Caco-2 (cell line): ENCODE data around the gene RNF123. TPM values are rescaled to one million over a fixed set of nuclear protein-coding genes. Genes with fewer than 3 reads are reported as not detected.
A peak's percentile ranks its signal among the peaks of the same experiment; 100 is the strongest.

Source experiments
- BruUV-seq: library from RNA; stranded (reverse); fragments of 400-500 nt; replicated peaks from 2 replicates; lab custom pipeline; 2021; lab: Mats Ljungman, UMichigan
- CTCF ChIA-PET: fragments of 300-600 bp; sonication (Branson Sonifier 250); formaldehyde crosslinking; loops from one replicate; lab custom pipeline; 2022; ENCODE audit warnings: antibody characterized with exemption; lab: Charles Lee
- POLR2A ChIA-PET: fragments of 300-600 bp; sonication (Branson Sonifier 250); formaldehyde crosslinking; loops from one replicate; lab custom pipeline; 2022; ENCODE audit warnings: antibody characterized with exemption; lab: Charles Lee
- DNase-seq, 2 experiments: peaks; one replicate each; pipeline versions ENCODE4 v3.0.0 to v3.0.0-alpha.2; 2020 to 2022
- H3K27me3 ChIP-seq: replicated peaks from 2 replicates; pipeline ENCODE4 v1.6.0; 2011; ENCODE audit warnings: low read length; ENCODE audit not compliant: control insufficient read depth, insufficient read depth
- H3K36me3 ChIP-seq: 2 replicates; pipeline ENCODE4 v1.5.1; 2011; ENCODE audit warnings: low read length; ENCODE audit not compliant: control insufficient read depth, insufficient read depth
- H3K4me1 ChIP-seq: fragments of 250-450 bp; sonication (Bioruptor Pico); 2 replicates; pipeline ENCODE4 v1.5.1; 2020; ENCODE audit warnings: mild to moderate bottlenecking
- H3K4me3 ChIP-seq: 2 replicates; pipeline ENCODE4 v1.5.1; 2011; ENCODE audit warnings: low read depth, mild to moderate bottlenecking, control low read depth, low read length
- H3K9me3 ChIP-seq: fragments of 250-450 bp; sonication (Bioruptor Pico); 2 replicates; pipeline ENCODE4 v1.5.1; 2020; ENCODE audit warnings: mild to moderate bottlenecking, moderate library complexity
- H3K27ac Mint-ChIP-seq: one replicate; pipeline ENCODE4 v1.8.0; 2022; ENCODE audit warnings: mixed read lengths; ENCODE audit not compliant: unreplicated experiment
- H3K27me3 Mint-ChIP-seq: one replicate; pipeline ENCODE4 v1.8.0; 2022; ENCODE audit warnings: mixed read lengths; ENCODE audit not compliant: insufficient read depth, unreplicated experiment
- H3K36me3 Mint-ChIP-seq: one replicate; pipeline ENCODE4 v1.8.0; 2022; ENCODE audit warnings: mild to moderate bottlenecking, mixed read lengths; ENCODE audit not compliant: insufficient read depth, unreplicated experiment
- H3K4me1 Mint-ChIP-seq: one replicate; pipeline ENCODE4 v1.8.0; 2022; ENCODE audit warnings: low read depth, mixed read lengths; ENCODE audit not compliant: unreplicated experiment
- H3K4me3 Mint-ChIP-seq: one replicate; pipeline ENCODE4 v1.8.0; 2022; ENCODE audit warnings: mild to moderate bottlenecking, moderate library complexity, mixed read lengths; ENCODE audit not compliant: unreplicated experiment
- H3K9me3 Mint-ChIP-seq: one replicate; pipeline ENCODE4 v1.8.0; 2022; ENCODE audit warnings: mixed read lengths; ENCODE audit not compliant: unreplicated experiment
- CTCF ChIP-seq, 2 experiments: fragments of 200-600 bp in 1 of 2; IDR thresholded peaks; 1 replicate in 1 of 2; 2 replicates in 1 of 2; pipeline versions ENCODE4 v1.5.1 to v1.8.0; 2011 to 2022; ENCODE audit warnings: antibody characterized with exemption in 1 of 2, control low read depth in 1 of 2, inconsistent platforms in 1 of 2, low read depth in 1 of 2, low read length in 1 of 2, mild to moderate bottlenecking in 1 of 2, moderate library complexity in 1 of 2; ENCODE audit not compliant: insufficient read depth in 1 of 2, severe bottlenecking in 1 of 2, unreplicated experiment in 1 of 2
- intact Hi-C: fragments of 100-400 bp; cut with micrococcal nuclease; formaldehyde crosslinking; loops from one replicate; pipeline ENCODE4 v1.10.0; 2022; ENCODE audit not compliant: unreplicated experiment
- total RNA-seq: library from RNA; stranded (reverse); gene quantifications from 2 replicates; pipeline ENCODE4 v1.2.3, GENCODE V29; 2022

RNF123 gene
- total RNA-seq, 1 experiment from 2014 or later = 45.2 TPM

DNA sequence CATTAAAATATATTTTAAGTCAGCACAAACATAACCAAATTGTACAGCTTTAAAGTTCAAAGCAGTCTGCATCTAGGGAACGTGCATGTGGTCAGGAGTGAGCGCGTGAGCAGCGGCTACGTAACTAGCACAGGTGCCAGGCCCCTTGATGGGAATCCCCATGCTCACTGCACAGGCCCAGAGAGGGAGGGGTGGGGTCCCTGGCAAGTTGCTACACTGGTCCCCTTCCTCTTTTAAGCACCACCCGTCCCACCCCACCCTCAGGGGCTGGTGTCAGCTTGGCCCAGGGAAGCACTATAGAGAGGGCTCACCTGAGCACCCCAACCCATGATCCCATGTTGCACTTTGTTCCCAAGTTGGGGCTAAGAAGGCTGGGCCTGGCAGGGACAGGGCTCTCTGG, 35.2 kb downstream of the RNF123 start:
- Histone ChIP-seq H3K36me3 (peaks cover 4% of the 10 kb centered on the region), H3K4me1 (peaks cover 9% of the 10 kb centered on the region), H3K27me3 (no peaks in the 10 kb centered on the region), H3K9me3 (no peaks in the 10 kb centered on the region), H3K4me3 (peak overlapping the region; percentile 99)
- Mint-ChIP-seq H3K9me3 (no peaks in the 10 kb centered on the region), H3K27ac (peak overlapping the region; percentile 92), H3K4me3 (peak overlapping the region; percentile 79), H3K4me1 (peaks cover 7% of the 10 kb centered on the region), H3K27me3 (no peaks in the 10 kb centered on the region), H3K36me3 (peaks cover 74% of the 10 kb centered on the region)
- CTCF ChIA-PET = interaction anchor here (0.6 to 1.0 kb wide), 2 partner anchors 9 to 23 kb away, joined by 3 to 8 read pairs; no protein-coding TSS in a partner anchor
- intact Hi-C loops = loop anchor here (5.0 kb wide), 1 partner anchor 63 kb away; the partner anchor contains the start of gene IP6K1
- POLR2A ChIA-PET = interaction anchor here (0.7 to 1.0 kb wide), 2 partner anchors 57 to 62 kb away, joined by 3 read pairs; partner anchors contain the start of gene IP6K1
- TSS peak; percentile 81 for BruUV-seq
- DNase-seq = peak in 1 of 2 experiments; percentile 34
- TF ChIP-seq CTCF (IDR thresholded peaks at IDR 0.05; ENCODE audit: insufficient read depth in 1 of 2, low read depth in 1 of 2, low read length in 1 of 2, severe bottlenecking in 1 of 2, unreplicated experiment in 1 of 2) = no peak

DNA sequence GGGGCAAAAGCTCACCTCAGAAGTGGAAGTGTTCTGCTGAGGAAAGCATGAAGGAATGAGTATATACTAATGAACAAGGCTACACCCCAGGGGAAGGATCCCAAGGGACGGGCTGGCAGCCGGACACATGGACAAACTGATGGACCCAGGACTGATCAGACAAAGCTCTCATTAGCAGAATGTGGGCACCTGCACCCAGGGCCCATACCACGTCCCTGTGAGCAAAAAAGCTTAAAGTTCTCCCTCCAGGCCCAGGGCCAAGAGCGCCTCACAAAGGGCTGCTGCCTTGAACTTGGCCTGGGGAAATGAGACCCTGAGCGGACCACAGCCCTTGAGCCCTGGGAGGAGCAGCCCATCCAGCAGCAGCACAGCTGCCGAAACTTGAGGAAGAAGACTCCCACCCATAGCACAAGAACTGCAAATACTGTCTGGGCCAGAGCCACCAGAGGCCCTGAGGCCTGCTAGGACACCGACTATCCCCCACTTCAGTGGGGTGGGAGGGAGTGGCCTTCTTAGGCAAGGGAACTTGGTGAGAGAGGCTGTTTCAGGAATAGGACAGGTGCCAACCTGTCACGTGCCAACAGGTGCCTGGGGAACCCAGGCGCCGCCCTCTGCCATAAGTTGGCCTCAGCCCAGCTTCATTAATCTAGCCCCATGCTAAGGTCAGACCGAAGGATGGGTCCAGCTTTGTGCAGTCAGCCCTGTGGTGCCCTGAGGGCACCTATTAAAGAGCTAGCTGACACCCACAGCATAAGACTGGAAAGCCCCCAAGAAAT, 36.7 kb downstream of the RNF123 start:
- no peak for TF ChIP-seq CTCF (IDR thresholded peaks at IDR 0.05; ENCODE audit: insufficient read depth in 1 of 2, low read depth in 1 of 2, low read length in 1 of 2, severe bottlenecking in 1 of 2, unreplicated experiment in 1 of 2)
- Histone ChIP-seq H3K36me3 (peaks cover 4% of the 10 kb centered on the region), H3K27me3 (no peaks in the 10 kb centered on the region), H3K9me3 (no peaks in the 10 kb centered on the region), H3K4me3 (no peak overlapping the region), H3K4me1 (peaks cover 9% of the 10 kb centered on the region)
- intact Hi-C loops = no loop called here
- DNase-seq = no peak
- H3K36me3 Mint-ChIP-seq = peaks cover 72% of the 10 kb centered on the region
- no peaks in the 10 kb centered on the region for H3K9me3 Mint-ChIP-seq
- ChIA-PET POLR2A (no interaction called here), CTCF (no interaction called here)
- peaks cover 7% of the 10 kb centered on the region for H3K4me1 Mint-ChIP-seq
- no TSS peak for BruUV-seq
- no peak overlapping the region for H3K27ac Mint-ChIP-seq
- no peaks in the 10 kb centered on the region for H3K27me3 Mint-ChIP-seq
- no peak overlapping the region for H3K4me3 Mint-ChIP-seq

- intact Hi-C loops = no loop called here
- Mint-ChIP-seq H3K27me3 (no peaks in the 10 kb centered on the region), H3K36me3 (peaks cover 68% of the 10 kb centered on the region), H3K4me3 (no peak overlapping the region), H3K27ac (no peak overlapping the region), H3K4me1 (peaks cover 7% of the 10 kb centered on the region), H3K9me3 (no peaks in the 10 kb centered on the region)
- H3K9me3 ChIP-seq = no peaks in the 10 kb centered on the region
- CTCF ChIA-PET = no interaction called here
- H3K4me1 ChIP-seq = peaks cover 9% of the 10 kb centered on the region
- peaks cover 3% of the 10 kb centered on the region for H3K36me3 ChIP-seq
- H3K27me3 ChIP-seq = no peaks in the 10 kb centered on the region
- no peak for TF ChIP-seq CTCF (IDR thresholded peaks at IDR 0.05; ENCODE audit: insufficient read depth in 1 of 2, low read depth in 1 of 2, low read length in 1 of 2, severe bottlenecking in 1 of 2, unreplicated experiment in 1 of 2)
- no peak overlapping the region for H3K4me3 ChIP-seq
- no TSS peak for BruUV-seq
- POLR2A ChIA-PET = no interaction called here
- DNase-seq = peak in 1 of 2 experiments; percentile 33
Measured at GRCh38 chr3:49727154-49727923, 38.0 kb downstream of the RNF123 start.
